ENCODE data around the gene CHD5. TPM values are rescaled to one million over a fixed set of nuclear protein-coding genes. Genes with fewer than 3 reads are reported as not detected.
A peak's percentile ranks its signal among the peaks of the same experiment; 100 is the strongest.

CHD5 gene
- total RNA-seq, 2 donors from 2014 or later, result 0.07 to 2.0 TPM

GRCh38 chr1:6172549-6172948, 7.6 kb downstream of the CHD5 start:
- Histone ChIP-seq H3K36me3 (no peaks in the 10 kb centered on the region), H3K9me3 (no peaks in the 10 kb centered on the region), H3K27me3 (no peaks in the 10 kb centered on the region), H3K4me1 (no peaks in the 10 kb centered on the region), H3K4me3 (no peak overlapping the region), H3K27ac (no peak overlapping the region)
- TF ChIP-seq CTCF (IDR thresholded peaks at IDR 0.05), result no peak
- no peak for DNase-seq (ENCODE audit: low spot score)

GRCh38 chr1:6171548-6172124, 8.5 kb downstream of the CHD5 start:
- TF ChIP-seq CTCF (IDR thresholded peaks at IDR 0.05), result peak in 1 of 2 donors; percentile 33
- Histone ChIP-seq H3K27me3 (no peaks in the 10 kb centered on the region), H3K9me3 (no peaks in the 10 kb centered on the region), H3K36me3 (no peaks in the 10 kb centered on the region), H3K4me3 (no peak overlapping the region), H3K4me1 (no peaks in the 10 kb centered on the region), H3K27ac (no peak overlapping the region)
- no peak for DNase-seq (ENCODE audit: low spot score)

GRCh38 chr1:6170742-6171201, 9.3 kb downstream of the CHD5 start:
- H3K27me3 ChIP-seq, result no peaks in the 10 kb centered on the region
- no peak overlapping the region for H3K27ac ChIP-seq

GRCh38 chr1:6170116-6170741, 9.9 kb downstream of the CHD5 start:
- no peak for DNase-seq (ENCODE audit: low spot score)
- Histone ChIP-seq H3K4me3 (no peak overlapping the region), H3K9me3 (no peaks in the 10 kb centered on the region), H3K27me3 (no peaks in the 10 kb centered on the region), H3K36me3 (no peaks in the 10 kb centered on the region), H3K4me1 (no peaks in the 10 kb centered on the region), H3K27ac (no peak overlapping the region)
- TF ChIP-seq CTCF (IDR thresholded peaks at IDR 0.05), result no peak

More at GRCh38 chr1:6170742-6171201, 9.3 kb downstream of the CHD5 start:
- Histone ChIP-seq H3K4me1 (no peaks in the 10 kb centered on the region), H3K9me3 (no peaks in the 10 kb centered on the region), H3K4me3 (no peak overlapping the region), H3K36me3 (no peaks in the 10 kb centered on the region)
- DNase-seq (ENCODE audit: low spot score), result no peak
- TF ChIP-seq CTCF (IDR thresholded peaks at IDR 0.05), result no peak

- TF ChIP-seq CTCF (IDR thresholded peaks at IDR 0.05), result no peak
These were observed 11.1 kb downstream of the CHD5 start for GRCh38 chr1:6168947-6169586.

More at GRCh38 chr1:6168947-6169586, 11.1 kb downstream of the CHD5 start:
- Histone ChIP-seq H3K27me3 (no peaks in the 10 kb centered on the region), H3K27ac (no peak overlapping the region), H3K9me3 (no peaks in the 10 kb centered on the region), H3K4me1 (no peaks in the 10 kb centered on the region), H3K36me3 (no peaks in the 10 kb centered on the region), H3K4me3 (no peak overlapping the region)
- DNase-seq (ENCODE audit: low spot score), result no peak

All from right atrium auricular region (tissue), 2 donors.